SK-N-DZ (cell line): Measurements from ENCODE around the gene CEP164.
"Not testable (repeated sequence)": the region's sequence is repeated elsewhere in the genome, so short reads cannot be mapped to it uniquely, and the experiment has no call there.

Source experiments
- DNase-seq: peaks from one replicate; pipeline ENCODE4 v3.0.0-alpha.2; 2015; ENCODE audit warnings: low spot score

CEP164 gene

GRCh38 chr11:117394221-117394925 lies 66.7 kb downstream of the CEP164 start:
- no peak for DNase-seq

DNA sequence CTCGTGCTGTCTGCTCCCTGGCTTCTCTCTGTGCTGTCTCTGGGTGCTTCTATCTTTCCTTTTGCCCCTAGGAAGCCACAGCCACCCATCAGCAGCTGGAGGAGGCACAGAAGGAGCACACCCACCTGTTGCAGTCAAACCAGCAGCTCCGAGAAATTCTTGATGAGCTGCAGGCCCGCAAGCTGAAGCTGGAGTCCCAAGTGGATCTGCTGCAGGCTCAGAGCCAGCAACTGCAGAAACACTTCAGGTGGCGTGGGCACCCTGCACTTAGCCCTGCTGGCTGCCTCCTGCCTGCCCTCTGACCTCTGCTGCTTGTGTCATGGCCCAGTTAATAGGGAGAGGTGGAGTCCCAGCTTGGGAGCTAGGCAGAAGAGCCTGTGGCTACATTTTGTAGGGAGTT lies 67.8 kb downstream of the CEP164 start:
- no peak for DNase-seq

GRCh38 chr11:117396970-117397369 lies 69.3 kb downstream of the CEP164 start:
- no peak for DNase-seq

DNA sequence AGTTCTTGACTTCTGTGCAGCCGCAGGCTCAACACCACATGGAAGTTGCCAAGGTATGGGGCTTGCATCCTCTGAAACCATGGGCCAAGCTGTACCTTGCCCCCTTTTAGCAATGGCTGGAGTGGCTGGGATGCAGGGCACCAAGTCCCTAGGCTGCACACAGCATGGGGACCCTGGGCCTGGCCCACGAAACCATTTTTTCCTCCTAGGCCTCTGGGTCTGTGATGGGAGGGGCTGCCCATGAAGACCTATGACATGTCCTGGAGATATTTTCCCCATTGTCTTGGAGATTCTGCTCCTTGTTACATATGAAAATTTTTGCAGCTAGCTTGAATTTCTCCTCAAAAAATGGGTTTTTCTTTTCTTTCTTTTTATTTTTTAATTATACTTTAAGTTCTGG lies 71.0 kb downstream of the CEP164 start:
- DNase-seq = not testable (repeated sequence)

- not testable (repeated sequence) for DNase-seq
Measured at GRCh38 chr11:117399100-117399840, 71.6 kb downstream of the CEP164 start.

- not testable (repeated sequence) for DNase-seq
Measured at GRCh38 chr11:117405898-117406297, 78.2 kb downstream of the CEP164 start.

- DNase-seq = no peak
Measured at GRCh38 chr11:117407016-117407415, 79.4 kb downstream of the CEP164 start.

DNA sequence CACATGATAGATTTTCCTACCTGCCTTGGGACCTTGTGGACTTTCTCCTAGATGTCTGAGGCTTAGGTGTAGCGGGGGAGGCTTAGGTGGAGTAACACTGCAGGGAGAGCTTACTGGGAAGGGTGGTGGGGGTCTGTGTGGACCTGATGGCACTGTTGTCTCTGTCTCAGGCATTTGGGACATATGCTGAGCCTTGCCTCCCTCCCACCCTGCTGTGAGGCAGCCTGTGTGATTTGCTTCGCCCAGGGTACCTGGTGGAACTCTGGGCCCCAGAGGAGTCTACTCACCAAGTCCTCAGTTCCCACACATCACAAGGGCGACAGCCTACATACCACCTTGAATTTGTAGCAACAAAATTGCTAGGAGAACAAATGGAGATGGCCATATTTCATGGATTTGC lies 80.7 kb downstream of the CEP164 start:
- DNase-seq = no peak

GRCh38 chr11:117409511-117409910 lies 81.9 kb downstream of the CEP164 start:
- DNase-seq = no peak

DNA sequence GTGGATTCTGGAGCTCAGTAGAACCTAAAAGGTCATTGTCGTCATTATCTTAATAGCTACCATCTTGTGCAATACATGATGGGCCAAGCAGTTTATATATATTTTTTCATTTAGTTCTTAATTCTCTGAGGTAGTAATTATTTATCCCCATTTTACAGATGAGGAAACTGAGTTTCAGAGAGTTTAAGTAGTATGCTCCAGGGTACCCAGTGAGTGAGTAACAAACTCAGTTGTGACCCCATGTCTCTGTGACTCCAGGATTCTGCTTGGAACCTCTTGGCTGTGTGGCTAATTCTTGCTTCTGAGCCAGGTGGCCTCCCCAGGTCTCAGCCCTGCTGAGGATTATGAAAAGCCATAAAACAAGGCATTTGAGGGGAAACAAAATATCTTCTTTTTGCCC lies 82.6 kb downstream of the CEP164 start:
- no peak for DNase-seq

DNA sequence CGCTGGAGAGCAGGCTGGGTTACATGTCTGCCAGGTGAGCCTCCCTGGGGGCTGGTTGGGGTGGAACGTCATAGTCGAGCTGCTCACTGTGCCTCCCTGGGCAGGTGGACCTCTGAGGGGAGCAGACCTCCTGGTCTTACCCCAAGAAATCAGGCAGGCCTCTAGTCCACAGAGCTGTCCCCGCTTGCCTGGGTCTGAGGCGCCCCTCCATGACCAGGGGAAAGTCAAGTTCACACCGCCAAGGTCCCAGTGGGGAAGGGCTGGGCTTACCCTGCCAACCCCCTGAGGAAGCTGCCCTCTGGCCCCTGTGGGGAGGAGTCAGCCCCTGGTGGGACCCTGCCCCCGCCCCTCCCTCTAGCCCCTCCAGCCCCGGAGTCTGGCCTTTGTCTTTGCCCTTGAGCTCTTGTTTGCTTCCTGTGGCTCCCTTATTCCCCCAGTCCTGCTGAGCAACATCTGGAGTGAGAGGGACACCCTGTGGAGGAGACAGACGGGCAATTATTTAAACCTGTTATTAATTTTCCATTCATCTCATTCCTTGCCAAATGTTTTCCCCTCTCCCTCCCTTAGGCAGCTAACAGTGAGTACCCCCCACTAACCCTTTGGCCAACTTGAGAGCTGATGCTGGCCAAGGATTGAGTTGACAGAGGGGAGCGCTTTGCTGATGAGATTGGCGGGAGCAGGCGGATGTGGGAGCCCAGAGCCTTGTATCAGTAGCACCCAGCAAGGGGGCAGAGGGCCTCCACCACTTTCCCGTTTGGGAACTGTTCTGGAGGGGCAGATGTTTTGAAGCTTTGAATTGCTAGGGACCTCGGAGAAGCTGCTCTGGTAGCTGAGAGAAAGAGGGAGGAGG lies 83.4 kb downstream of the CEP164 start:
- no peak for DNase-seq

GRCh38 chr11:117411736-117412135 lies 84.1 kb downstream of the CEP164 start:
- no peak for DNase-seq

GRCh38 chr11:117412176-117412575 lies 84.5 kb downstream of the CEP164 start:
- DNase-seq = no peak

- no peak for DNase-seq
Measured at GRCh38 chr11:117412653-117413275, 85.1 kb downstream of the CEP164 start.

- DNase-seq = no peak
Measured at GRCh38 chr11:117413616-117414015, 86.0 kb downstream of the CEP164 start.

GRCh38 chr11:117414724-117415123 lies 87.1 kb downstream of the CEP164 start:
- no peak for DNase-seq

DNA sequence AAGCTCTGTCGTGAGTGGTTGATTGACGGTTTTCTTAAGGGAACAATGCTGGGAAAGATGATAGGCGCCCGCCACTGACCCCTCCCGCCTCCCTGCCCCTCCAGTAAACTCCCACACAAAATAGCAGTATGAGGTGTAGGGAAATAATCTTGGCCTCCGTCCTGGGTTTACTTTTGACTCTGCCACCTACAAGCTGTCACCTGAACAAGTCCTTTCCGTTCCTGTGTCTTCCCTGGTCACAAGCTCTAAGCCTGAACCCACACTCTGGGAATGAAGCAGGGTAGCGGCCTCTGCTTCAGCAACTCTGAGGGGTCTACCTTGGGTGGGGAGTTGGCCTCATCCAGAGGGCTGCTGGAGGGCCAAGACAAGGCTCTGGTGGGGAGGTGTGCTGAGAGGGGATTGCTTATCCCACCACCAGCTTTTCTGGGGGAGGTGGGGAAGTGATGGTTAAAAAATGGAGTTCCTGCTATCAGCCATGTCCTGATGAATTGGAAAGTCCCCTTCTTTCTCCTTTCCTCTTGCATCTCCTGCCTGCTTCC lies 87.8 kb downstream of the CEP164 start:
- DNase-seq = no peak

GRCh38 chr11:117417342-117417741 lies 89.7 kb downstream of the CEP164 start:
- no peak for DNase-seq

- DNase-seq = no peak
Measured at GRCh38 chr11:117417856-117418255, 90.2 kb downstream of the CEP164 start.

- DNase-seq = no peak
Measured at GRCh38 chr11:117418737-117419481, 91.3 kb downstream of the CEP164 start.
